HG02943 (cell line): ENCODE data around the gene MICAL3.
"Not testable (repeated sequence)": the region's sequence is repeated elsewhere in the genome, so short reads cannot be mapped to it uniquely, and the experiment has no call there.

Experiments
- ATAC-seq: cut with Tn5 transposase; IDR thresholded peaks from one replicate; pipeline ENCODE4 v1.9.1; 2021; ENCODE audit warnings: mild to moderate bottlenecking, low read depth, moderate library complexity; ENCODE audit not compliant: unreplicated experiment

The MICAL3 gene

GRCh38 chr22:17939579-17939978 lies 84.8 kb downstream of the MICAL3 start:
- no peak for ATAC-seq

- ATAC-seq: no peak
Measured at GRCh38 chr22:17939011-17939410, 85.3 kb downstream of the MICAL3 start.

- ATAC-seq: no peak
Measured at GRCh38 chr22:17938484-17938924, 85.9 kb downstream of the MICAL3 start.

DNA sequence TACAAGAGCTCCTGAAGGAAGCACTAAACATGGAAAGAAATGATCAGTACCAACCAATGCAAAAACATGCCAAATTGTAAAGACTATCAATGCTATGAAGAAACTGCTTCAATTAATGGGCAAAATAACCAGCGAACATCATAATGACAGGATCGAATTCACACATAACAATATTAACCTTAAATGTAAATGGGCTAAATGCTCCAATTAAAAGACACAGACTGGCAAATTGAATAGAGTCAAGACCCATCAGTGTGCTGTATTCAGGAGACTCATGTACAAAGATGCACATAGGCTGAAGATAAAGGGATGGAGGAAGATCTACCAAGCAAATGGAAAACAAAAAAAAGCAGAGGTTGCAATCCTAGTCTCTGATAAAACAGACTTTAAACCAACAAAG lies 91.9 kb downstream of the MICAL3 start:
- not testable (repeated sequence) for ATAC-seq

DNA sequence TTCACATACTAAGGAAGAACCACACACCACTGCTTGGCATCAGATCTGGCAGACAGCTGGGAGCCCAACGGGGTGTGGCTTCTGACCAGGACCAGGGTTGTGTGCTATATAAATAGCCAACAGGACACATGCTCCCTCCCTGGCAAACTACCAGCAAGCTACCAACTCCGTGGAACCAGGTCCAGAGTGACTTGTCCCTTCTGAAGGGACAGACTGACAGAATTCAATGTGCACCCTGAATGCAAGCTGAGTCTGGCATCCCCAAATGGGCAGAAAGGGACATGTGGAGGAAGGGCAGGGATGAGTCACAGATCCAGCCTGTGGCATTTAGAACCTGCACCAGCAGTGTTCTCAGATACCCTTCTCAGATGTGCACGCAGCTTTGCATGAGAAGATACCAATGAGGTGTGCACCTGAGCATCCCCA lies 92.9 kb downstream of the MICAL3 start:
- no peak for ATAC-seq

DNA sequence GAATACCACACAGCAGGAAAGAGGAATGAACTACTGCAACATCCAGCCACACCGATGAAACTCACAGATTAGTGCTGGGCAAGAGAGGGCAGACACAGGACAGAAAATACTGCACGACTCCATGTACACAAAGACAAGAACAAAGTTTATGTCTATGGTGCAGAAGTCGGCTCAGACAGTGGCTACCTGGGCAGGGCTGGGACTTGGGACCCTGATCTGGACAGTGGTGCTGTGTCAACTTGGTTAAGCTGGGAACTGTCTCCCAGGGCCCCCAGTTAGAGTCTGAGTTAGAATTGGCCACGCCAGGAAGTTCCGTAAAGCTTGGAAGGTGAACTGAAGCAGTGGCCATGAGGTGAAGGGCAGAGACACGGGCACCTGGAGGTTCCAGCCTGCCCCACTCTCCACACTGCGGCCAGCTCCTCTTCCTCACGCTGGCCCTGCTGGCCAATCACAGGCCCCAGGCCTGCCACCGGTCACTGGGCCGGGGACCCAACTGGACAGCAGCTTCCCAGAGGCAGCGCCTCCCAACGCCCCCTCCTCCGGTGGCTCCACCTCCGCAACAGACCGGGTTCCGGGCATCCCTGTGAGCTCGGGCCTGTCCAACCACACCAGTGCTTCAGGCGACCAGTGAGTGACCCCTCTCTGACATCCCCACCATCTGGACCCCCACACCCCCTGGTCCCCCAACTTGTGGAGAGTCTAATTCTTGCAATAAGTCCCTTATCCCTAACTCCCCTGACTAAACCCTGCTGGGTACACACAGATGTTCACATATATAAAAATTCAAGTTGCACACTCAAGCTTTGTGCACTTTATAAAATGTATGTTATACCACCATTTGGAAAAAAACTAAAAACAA lies 93.7 kb downstream of the MICAL3 start:
- no peak for ATAC-seq

DNA sequence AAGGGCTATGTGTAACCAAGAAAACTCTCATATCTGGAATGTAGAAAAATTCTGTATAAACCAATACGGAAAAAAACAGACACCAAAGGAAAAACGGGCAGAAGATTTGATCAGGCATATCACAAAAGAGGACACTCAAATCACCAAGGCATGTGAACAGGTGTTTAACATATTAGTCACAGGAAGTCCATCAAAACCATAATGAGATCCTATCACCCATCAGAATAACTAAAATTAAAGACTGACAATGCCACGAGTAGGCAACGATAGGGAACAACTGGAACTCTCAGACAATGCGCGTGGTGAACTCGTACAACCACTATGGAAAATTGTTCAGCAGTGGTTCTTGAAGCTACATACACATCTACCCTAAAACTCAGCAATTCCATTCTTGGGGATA lies 94.5 kb downstream of the MICAL3 start:
- no peak for ATAC-seq

DNA sequence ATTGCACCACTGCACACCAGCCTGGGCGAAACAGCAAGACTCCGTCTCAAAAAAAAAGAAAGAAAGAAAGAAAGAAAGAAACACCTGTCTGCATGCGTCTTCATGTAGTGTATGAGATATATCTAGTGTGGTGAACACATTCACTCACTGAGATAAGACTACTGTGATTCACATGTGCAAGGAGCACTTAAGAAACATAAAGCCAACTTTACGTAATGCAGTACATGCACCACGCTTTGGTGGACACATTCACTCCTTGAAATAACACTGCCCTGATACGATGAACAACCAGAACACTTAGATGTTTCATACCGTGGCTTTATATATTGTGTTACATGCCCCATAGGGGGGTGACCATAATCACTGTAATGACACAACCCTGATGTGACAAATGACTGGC lies 96.0 kb downstream of the MICAL3 start:
- ATAC-seq: no peak

GRCh38 chr22:17927062-17927461 lies 97.3 kb downstream of the MICAL3 start:
- no peak for ATAC-seq

DNA sequence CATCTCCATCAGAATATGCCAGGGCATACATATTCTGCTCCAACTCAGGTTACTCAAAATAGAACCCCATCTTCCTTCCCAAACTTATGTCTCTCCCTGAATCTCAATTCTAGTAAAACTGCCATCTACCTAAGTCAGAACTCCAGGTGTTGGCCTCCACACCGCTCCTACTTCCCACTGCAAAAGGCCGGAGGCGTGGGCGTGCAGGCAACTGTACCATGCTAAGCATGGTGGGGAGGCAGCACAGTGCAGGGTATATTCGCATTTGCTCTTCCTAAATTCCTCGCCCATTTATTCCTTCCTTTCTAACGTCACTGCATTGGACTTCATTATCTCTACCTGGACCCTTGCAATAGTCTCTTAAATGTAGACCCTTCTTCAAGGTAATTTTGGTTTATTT lies 97.8 kb downstream of the MICAL3 start:
- no peak for ATAC-seq

DNA sequence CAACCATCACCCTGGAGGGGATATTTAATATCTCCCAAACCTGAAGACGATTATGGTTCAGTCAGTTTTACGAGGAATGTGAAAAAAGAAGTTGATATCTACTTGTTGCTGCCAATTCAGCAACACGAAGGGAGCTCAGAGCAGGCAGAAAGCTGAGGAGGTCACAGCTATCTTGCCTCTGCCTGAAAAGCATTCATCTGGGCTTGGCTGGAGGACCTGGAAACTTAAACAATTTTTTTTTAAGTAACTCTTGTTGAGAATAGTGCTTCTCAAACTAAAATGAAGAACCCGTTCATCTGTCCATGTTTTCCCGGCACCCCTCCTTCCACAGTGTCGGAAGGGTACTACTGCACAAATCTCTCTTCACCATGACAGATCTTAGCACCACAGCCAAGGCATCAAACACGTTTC lies 98.9 kb downstream of the MICAL3 start:
- no peak for ATAC-seq

- ATAC-seq: no peak
Measured at GRCh38 chr22:17924735-17925364, 99.5 kb downstream of the MICAL3 start.

GRCh38 chr22:17924076-17924475 lies 100.3 kb downstream of the MICAL3 start:
- no peak for ATAC-seq

DNA sequence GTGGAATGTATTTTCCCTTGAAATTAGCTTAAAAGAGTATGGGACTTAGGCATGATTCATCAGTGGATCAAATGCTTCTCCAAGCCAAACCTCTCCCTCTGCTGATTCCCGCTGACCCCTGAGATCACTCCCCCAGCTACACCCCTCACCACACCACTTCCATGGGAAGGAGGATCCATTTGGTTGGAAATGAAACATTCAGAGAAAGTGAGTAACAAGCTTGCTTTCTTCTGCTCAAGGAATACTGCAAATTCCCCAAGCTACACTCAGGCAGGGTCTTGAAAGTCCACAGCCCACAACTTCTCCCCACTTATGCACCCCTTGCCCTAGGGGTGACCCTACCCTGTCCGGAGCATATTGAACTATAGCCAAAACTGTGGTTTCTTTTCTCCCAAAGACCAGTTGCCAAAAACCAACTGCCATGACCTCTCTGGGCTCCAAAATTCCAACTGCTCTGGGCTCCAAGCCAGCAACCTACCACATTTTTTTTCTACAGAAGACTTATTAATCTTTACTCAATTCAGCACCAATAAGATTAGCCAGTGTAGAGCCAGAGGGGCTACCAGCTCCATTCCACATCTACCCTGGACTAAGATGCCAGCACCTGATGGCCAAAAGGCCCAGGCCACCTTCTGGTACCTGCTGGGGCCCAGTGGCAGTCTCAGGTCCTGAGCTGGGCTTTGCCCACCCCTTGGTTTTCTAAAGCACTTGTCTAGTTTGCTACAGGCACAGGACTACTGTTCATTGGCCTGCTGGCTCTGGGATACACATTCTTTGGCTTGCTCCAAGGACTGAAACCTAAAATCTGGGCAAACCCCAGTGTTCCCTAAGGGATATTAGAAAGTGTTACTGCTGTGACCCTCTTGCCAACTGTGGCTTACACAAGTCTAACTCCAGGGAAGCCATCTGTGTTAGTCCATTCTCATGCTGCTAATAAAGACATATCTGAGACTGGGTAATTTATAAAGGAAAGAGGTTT lies 101.1 kb downstream of the MICAL3 start:
- no peak for ATAC-seq

DNA sequence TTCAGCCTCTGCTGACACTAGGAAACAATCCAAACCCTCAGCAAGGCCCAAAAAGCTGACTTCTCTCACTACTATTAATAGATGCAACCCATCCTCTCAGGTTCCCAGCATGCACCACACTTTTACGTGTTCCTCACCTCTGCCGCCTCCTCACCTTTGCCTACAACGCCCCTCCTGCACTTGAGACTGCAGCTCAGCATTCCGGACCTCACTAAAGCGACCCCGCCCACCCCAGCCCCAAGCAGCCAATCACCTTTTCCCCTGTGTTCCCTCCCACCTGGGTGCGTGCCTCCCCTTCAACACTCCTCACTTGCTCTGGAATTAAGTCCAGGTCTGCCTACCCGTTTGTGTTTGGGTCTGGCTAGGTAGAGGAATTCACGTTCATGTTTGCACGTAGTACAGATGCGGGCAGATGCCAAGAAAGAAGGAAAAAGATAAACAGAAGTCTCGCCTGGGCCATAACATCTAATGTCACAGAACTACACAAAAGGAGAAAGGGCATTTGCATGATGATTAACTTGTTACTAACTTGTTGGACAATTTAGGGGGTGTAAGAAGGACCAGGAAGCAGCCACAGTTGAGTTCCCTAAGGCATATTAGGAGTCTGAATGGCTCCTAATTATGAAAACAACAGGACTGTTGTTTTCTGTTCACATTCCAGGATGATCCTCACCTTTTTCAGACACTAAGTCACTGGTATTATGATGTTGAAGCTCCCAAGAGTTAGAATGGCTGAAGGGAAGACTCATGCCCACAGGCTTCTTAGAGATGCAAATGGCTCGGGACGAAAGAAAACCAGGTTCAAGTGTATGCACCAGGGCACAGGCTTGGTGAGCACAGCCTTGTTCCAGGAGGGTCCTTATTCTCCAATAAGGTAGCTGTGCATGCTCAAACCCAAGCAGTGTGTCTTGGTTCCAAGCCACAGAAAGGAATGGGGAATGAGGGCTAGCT lies 102.2 kb downstream of the MICAL3 start:
- no peak for ATAC-seq

GRCh38 chr22:17920992-17921650 lies 103.2 kb downstream of the MICAL3 start:
- ATAC-seq: no peak

DNA sequence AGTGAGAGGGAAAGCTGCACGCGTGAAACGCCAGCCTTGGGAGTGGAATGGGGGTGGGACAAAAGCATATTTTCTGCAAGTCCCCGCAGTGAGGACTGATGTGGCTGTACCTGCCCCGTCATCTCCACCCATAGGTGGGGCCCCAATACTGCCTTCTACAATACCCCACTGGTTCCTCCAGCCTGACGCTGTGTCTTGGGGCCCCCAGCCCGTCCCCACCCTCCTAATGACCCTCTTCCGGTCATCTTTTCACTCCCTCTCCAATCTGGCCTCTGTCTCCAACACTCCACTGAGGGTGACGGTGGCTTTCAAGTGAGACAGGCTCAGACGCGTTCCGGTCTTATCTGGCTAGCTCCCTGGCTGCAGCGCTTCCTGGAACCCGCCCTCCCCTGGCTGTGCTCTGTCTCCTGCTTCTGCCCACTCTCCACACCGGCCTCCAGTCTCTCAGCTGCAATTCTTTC lies 104.2 kb downstream of the MICAL3 start:
- ATAC-seq: no peak

DNA sequence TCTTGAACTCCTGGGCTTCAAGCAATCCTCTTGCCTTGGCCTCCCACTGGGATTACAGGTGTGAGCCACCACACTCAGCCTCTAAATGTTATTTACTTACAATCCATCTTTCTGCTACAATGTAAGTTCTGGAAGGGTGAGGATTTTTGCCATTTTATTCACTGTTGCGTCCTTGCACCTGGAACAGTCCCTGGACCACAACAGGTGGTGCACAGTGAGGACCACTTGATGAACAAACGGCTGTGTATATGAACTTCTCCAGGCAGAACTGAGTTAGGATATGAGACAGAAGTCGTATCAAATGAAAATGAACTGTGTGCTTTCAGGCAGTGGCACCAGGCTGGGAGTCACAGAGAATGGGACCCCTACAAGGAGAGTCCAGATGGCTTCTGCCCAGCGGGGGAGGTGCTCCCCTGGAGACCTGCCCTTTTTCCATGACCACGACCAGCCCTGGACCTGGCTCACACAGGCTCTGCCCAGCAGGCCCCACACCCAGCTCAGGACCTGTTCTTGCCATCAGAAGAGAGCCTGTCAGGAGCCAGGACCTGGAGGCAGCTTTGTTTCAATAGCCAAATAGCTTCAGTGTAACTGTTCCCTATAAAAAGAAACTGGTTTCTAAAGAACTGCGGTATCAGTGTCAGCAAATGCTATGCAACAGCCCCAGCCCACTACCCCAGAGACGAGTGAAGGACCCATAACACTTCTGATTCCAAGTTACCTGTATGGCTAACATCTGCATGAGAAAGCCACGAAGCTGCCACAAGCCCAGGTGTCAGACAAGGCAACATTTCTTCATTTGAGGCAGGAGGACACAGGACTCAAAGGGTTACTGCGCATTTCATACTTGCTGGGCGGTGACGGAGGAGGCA lies 104.9 kb downstream of the MICAL3 start:
- ATAC-seq: no peak
